Left renal pelvis (tissue), 4 donors: ENCODE results near the gene ANTKMT. TPM values are rescaled to one million over a fixed set of nuclear protein-coding genes. Genes with fewer than 3 reads are reported as not detected.

ENCODE experiments used
- DNase-seq, 4 donors: peaks; one replicate each; pipeline ENCODE4 v3.0.0-alpha.2; 2013; ENCODE audit warnings: low read depth in 4 of 4, low spot score in 3 of 4
- polyA plus RNA-seq, 4 donors: library from polyadenylated mRNA; unstranded; fragments of 120-200 nt; gene quantifications; one replicate each; pipeline ENCODE4 v1.2.1, GENCODE V29; 2013; ENCODE audit not compliant: insufficient read length in 4 of 4

Gene ANTKMT
- polyA plus RNA-seq, 4 donors = 8.9 to 28.2 (median 10.8) TPM

DNA sequence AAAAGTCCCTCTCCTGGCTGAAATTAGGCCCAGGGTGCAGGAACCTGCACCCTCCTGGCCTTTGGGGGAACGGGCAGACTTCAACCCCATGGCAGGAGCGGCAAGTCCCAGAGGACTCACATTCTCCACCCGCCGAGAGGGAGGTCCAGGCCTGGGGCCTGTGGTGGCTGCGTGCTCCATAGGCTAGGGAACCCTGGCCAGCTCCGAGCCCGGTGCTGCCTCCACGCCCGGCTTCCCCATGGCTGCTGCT, 5.2 kb downstream of the ANTKMT start:
- DNase-seq = no peak

- DNase-seq = no peak
Measured at GRCh38 chr16:726438-727290, 5.7 kb downstream of the ANTKMT start, which contains the start of the genes CCDC78 and HAGHL. Gene CCDC78 (minus strand): TSS chr16:726443. CDS start chr16:726367, 76 bp downstream. Gene HAGHL (plus strand): TSS chr16:727106. CDS start chr16:727510, 404 bp downstream.

DNA sequence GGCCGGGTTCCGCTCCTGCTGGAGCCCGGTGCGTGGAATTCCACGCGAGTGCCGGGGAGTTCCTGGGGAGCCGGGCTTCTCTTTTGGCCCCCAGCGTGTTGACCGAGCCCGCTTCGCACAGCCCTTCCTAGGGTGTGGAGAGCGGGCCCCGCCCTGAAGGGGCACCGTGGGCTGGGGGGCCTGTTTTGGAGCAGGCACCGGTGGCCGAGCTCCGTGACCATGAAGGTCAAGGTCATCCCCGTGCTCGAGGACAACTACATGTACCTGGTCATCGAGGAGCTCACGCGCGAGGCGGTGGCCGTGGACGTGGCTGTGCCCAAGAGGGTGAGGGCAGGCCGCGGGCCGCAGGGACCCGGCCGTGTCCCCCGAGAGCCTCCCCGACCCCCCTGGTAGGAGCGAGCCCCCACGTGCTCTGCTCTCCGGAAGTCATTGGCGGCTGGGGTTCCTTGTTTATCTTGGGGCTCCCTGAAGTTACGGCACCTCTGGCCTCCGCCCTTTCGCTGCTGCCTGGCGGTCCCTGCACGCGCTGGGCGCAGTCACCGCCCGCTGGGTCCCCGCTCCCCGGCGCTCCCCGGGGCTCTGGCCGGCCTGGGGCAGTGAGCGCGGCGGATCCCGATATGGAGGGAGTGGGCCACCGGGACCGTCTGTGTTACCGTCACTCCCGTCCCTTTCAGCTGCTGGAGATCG, 6.5 kb downstream of the ANTKMT start:
- DNase-seq = no peak

GRCh38 chr16:728131-728889, 7.4 kb downstream of the ANTKMT start:
- DNase-seq = no peak

DNA sequence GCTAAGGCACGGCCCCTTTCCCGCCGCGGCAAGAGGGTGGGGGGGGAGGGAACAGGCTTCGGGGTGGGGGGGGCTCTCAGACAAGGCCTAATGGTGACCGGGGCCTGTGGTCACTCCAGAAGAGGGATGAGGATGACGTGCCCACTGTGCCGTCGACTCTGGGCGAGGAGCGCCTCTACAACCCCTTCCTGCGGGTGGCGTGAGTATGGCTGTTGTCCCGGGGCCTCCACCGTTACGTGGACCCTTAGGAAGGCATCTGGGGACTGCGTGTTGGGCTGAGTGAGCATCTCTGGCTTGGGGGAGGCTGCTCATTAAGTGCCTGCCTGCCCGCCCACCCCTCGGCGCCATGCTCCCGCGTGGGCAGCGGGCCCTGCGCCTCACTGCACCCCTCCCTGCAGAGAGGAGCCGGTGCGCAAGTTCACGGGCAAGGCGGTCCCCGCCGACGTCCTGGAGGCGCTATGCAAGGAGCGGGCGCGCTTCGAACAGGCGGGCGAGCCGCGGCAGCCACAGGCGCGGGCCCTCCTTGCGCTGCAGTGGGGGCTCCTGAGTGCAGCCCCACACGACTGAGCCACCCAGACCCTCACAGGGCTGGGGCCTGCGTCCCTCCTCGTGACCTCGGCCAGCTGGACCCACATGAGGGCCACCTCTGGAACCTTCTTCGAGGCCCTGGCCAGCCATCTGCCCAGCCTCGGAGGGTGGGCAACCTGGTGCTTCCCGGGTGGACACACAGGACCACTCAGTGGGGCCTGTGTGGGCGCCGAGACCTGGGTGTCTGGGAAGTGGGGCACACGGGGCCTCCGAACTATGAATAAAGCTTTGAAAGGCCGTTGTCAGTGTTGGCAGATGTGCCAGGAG, 8.2 kb downstream of the ANTKMT start:
- no peak for DNase-seq

- no peak for DNase-seq
Measured at GRCh38 chr16:729768-730665, 9.1 kb downstream of the ANTKMT start.

DNA sequence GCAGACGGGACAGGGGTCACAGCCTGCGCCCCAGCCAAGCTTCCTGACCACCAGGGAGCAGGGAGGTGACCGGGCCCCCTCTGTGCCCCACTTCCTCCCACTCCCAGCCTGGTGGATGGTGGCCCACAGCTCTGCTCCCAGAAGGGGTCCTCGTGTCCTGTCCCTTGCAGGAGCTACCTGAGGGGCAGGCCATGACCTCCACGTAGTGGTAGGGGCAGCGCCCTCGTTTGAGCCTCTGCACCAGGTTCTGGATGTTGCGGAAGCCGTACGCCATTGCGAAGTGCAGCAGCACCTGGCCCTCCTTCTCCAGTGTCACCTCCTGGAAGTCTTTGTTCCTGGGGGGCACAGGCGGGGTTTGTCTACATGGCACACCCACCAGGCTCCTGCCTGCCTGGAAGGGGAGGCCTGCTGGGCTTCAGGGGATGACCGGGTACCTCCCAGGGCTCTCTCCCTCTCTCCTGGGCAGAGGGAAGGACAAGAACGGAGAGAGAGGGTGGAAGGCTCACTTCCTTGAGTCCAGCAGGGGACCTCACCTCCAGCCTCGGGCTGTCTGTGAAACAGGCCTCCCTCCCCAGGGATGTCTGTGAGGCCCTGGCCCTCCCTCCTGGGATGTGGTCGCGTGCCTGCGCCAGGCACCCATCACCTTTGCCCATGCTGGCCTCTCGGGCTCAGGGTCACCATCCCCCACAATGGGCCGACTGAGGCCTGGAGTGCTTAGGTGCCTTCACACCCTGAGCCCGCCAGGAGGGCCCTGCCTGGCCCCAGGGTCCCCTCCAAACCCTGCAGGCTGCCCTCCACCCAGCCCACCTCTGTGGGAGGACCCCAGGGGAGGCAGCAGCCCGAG, 9.9 kb downstream of the ANTKMT start:
- DNase-seq = no peak

DNA sequence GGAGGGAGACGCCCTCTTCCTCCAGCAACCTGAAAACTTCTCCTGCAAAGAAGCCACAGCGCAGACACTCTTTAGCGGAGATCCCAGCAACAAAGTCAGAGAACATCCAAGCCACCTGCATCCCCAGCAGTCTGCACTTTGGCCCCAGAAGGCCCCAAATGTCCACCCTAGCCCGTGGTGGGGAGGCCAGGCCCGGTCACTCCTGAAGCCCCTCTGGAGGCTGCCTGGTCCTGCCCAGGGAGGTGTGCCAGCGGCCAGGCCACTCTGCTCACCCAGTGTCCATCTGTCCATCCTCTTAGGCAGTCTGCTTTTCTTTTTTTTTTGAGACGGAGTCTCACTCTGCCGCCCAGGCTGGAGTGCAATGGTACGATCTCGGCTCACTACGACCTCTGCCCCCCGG, 11.4 kb downstream of the ANTKMT start:
- no peak for DNase-seq

DNA sequence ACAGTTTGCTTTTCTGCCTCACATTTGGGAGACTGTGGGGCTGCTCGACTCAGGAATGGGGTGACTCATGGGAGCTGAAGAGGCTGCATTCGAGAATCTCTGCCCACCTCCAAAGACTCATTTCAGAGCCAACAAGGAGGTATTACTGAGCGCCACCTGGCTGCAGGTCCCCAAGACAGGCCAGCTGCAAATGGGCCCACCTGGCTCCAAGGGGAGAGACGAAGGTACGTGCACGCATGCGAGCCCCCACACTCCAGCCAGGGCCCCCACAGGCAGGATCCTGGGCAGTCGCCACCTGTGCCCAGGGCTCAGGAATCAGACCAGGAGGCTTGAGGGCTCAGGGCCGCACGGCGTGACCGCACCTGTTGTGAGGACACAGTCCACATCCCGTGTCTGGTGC, 12.0 kb downstream of the ANTKMT start:
- no peak for DNase-seq

- no peak for DNase-seq
Measured at GRCh38 chr16:733382-734207, 12.6 kb downstream of the ANTKMT start.

DNA sequence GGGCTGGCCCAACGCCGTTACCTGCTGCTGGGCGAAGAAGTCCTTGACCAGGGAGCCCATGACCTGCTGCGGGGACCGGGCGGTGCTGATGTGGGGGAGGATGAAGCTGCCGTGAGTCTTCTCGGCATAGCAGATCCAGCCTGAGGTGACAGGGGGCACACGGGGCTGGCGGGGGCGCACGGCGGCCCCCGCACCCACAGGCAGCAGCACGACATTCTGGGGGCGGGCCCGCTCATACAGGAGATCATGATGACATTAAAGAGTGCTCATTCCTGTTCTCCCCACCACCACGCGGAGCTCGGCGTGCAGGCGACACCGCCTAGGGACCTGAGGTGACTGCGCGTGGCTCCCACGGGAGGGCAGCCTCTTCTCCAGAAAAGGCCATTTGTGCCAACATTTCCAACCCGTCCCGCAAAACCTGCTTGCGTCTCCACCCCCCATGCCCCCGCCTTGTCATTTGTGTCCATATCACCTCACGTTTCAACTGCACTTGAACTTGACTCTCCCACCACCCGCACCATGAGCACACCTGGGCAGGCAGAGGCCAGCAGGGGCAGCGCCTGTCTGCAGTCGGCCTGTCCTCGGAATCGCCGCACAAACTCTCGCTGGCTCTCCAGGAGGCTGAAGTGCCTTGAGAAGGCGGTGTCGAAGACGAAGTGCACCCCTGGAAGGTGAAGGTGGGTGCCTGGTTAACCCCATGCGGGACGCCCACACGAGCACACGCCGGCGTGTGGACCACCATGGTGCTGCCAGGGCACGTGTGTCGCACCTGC, 13.4 kb downstream of the ANTKMT start:
- no peak for DNase-seq

DNA sequence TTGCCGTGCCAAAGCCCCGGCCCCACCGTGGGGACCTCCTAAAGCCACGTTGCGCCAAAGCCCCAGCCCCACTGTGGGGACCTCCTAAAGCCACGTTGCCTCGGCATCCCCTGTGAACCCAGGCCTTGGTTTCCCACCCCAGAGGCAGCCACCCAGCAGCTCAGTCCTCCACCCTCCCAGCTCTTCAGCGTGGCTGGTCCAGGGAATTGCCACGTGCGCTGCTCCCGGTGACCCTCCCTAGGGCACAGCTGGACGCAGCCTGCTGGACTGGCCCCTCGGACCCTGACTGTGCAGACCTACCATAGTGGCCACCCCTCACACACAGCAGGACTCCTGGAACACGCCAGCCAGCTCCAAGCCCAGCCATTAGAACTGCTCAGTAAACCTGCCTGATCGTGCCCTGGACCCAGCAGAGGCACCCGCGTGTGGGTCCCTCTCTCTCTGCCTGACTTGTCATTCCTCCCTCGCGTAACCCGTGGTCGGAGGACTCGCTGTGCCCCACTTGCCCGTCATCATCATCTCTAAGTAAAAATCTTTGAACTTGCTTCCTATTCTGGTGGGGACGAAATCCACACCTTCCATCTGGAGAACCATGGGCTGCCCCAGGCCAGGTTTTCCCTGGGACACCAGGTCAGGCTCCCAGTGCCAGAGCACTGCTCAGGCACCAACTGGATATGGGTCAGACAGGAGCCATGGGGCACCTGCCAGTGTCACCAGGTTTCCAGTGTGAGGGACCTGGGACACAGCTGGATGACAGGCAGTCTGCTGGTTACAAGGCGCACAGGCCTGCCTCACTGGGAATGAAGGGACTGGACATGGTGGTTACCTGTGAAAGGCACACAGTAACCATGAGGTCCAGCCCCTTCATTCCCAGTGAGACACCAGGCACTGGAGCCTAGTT, 14.3 kb downstream of the ANTKMT start:
- DNase-seq = no peak

DNA sequence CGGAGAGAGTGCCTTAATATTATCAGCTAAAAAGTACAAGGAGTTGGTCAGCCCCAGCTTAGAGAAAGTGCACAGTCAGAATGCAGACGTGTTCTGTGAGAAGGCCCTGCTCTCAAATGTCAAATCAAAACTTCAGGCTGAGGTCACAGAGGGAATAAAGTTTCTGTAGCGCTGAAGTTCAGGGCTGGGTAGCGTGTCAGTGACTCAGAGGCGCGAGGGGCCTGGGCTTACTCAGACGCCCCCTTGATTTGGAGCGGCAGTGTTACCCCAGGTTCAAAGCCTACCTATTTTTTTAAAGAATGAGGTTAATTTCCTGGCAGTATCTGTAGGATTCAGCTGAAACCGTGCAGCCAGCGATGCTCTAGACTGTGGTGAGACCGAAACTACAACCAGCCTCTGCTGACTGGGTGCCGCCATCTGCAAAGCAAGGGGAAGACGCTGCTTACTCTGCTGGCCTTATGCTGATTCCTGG, 15.1 kb downstream of the ANTKMT start:
- no peak for DNase-seq

GRCh38 chr16:736936-737481, 16.1 kb downstream of the ANTKMT start:
- DNase-seq = no peak
